ENCODE data around the gene FXYD1. TPM values are rescaled to one million over a fixed set of nuclear protein-coding genes. Genes with fewer than 3 reads are reported as not detected.
A peak's percentile ranks its signal among the peaks of the same experiment; 100 is the strongest.

FXYD1 gene
- total RNA-seq, 2 experiments from 2014 or later: 0.57 to 11.5 TPM

DNA sequence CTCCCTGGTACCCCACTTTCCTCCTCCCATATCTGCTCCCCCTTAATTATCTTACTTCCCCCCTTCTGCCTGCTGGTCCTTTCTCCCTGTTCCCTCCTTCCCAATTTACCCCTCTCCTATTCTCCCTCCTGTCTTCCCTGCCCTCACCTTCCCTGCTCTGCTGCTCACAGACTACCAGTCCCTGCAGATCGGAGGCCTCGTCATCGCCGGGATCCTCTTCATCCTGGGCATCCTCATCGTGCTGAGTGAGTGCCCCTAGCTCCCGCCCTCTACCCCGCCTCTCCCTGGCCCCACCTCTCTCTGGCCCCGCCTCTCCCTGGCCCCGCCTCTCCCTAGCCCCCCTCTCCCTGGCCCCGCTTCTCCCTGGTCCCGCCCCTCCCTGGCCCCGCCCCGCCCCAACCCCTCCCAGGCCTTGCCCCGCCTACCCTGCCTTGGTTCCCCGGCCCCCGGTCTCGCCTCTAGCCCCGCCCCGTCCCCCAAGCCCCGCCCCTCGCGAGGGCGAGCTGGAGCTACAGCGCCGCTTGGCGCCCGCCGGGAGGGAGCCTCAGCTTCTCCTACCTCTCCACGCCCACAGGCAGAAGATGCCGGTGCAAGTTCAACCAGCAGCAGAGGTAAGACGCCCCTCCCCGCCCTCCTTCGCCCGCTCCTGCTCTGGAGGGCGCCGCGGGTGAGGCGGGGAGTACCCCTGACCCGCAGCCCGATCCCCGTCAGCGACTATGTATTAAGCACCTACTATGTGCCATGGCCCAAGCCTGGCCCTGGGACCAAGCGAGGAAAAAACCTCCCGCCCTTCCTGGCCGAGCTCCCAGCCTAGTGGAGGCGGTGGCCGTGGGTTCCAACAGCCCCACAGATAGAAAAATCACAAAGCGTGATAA, 2.6 kb downstream of the FXYD1 start:
- Histone ChIP-seq H3K4me1 (ENCODE audit: insufficient read depth, low read length, poor library complexity, severe bottlenecking) (peaks cover 43% of the 10 kb centered on the region), H2AFZ (ENCODE audit: low read length) (peak overlapping the region; percentile 63; the same call in 1 of the 2 replicates), H3K4me2 (ENCODE audit: low read length) (peak overlapping the region; percentile 95), H3K9me3 (ENCODE audit: low read length) (no peaks in the 10 kb centered on the region), H4K20me1 (ENCODE audit: insufficient read depth, low read length) (no peaks in the 10 kb centered on the region), H3K27ac (ENCODE audit: low read depth, low read length, poor library complexity, severe bottlenecking) (peak overlapping the region; percentile 44), H3K4me3 (ENCODE audit: low read depth, low read length, poor library complexity, severe bottlenecking) (peak overlapping the region; percentile 67), H3K9me2 (ENCODE audit: insufficient read depth, low read length) (no peaks in the 10 kb centered on the region), H3K79me2 (ENCODE audit: insufficient read depth, low read depth, low read length) (no peaks in the 10 kb centered on the region), H3K36me3 (ENCODE audit: insufficient read depth, low read length) (no peaks in the 10 kb centered on the region)
- CTCF ChIA-PET (ENCODE audit: unreplicated experiment): interaction anchor here (0.6 to 1.7 kb wide), 18 partner anchors 13 to 252 kb away, joined by 3 to 14 read pairs (median 4); partner anchors contain the start of genes FXYD5 and HAMP
- POLR2A ChIA-PET: interaction anchor here (0.6 to 3.5 kb wide), 17 partner anchors 13 to 701 kb away, joined by 3 to 25 read pairs (median 5); partner anchors contain the start of genes FXYD5, PSENEN and U2AF1L4
- DNase-seq (ENCODE audit: low spot score): peak; percentile 96
- intact Hi-C loops (cut with micrococcal nuclease; ENCODE audit: unreplicated experiment): loop anchor here (1.0 to 10.0 kb wide), 5 partner anchors 76 to 324 kb away; partner anchors contain the start of gene USF2
- TF ChIP-seq EZH2phosphoT487 (IDR thresholded peaks at IDR 0.05; ENCODE audit: borderline replicate concordance, low read depth, low read length): no peak
- TF ChIP-seq, protein P1, sequence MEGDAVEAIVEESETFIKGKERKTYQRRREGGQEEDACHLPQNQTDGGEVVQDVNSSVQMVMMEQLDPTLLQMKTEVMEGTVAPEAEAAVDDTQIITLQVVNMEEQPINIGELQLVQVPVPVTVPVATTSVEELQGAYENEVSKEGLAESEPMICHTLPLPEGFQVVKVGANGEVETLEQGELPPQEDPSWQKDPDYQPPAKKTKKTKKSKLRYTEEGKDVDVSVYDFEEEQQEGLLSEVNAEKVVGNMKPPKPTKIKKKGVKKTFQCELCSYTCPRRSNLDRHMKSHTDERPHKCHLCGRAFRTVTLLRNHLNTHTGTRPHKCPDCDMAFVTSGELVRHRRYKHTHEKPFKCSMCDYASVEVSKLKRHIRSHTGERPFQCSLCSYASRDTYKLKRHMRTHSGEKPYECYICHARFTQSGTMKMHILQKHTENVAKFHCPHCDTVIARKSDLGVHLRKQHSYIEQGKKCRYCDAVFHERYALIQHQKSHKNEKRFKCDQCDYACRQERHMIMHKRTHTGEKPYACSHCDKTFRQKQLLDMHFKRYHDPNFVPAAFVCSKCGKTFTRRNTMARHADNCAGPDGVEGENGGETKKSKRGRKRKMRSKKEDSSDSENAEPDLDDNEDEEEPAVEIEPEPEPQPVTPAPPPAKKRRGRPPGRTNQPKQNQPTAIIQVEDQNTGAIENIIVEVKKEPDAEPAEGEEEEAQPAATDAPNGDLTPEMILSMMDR (conservative IDR thresholded peaks at IDR 0.05; ENCODE audit: low read length): peak; percentile 70
- no TSS peak for BruUV-seq (replicated peaks)

DNA sequence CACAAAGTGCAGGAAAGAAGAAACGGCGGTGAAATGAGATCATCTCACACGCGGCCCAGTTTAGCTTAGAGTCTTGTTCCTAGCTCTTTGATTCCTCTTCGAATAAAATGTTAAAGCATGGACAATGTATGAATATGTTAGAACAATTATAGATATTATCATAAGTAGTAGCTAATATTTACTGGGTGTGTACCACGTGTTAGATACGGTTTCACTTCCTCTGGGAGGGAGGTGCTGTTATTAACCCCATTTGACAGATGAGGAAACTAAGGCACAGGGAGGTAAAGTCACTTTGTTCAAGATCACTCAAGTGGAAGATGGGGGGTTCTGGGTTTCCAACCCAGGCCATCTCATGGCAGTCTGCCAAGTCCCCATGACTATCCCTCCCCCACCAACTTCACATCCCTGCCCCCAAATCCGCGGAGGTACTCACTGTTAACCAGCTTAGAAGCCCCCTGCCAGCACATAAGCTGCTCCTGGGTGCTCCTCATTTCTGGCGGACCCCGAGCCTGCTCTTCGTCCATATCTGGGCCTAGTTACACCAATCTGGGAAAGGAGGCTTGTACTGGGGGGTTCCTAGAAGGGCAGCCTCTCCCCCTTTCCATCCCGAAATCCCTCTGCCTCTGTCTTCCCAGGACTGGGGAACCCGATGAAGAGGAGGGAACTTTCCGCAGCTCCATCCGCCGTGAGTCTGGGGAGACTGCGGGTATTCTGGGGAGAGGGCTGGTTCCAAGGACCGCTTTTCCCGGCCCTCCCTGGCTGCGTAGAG, 3.4 kb downstream of the FXYD1 start:
- Histone ChIP-seq H2AFZ (ENCODE audit: low read length) (peak overlapping the region; percentile 64), H3K4me3 (ENCODE audit: low read depth, low read length, poor library complexity, severe bottlenecking) (peak overlapping the region; percentile 67), H3K36me3 (ENCODE audit: insufficient read depth, low read length) (no peaks in the 10 kb centered on the region), H3K4me2 (ENCODE audit: low read length) (peak overlapping the region; percentile 95), H3K27ac (ENCODE audit: low read depth, low read length, poor library complexity, severe bottlenecking) (peak overlapping the region; percentile 44), H3K9me3 (ENCODE audit: low read length) (no peaks in the 10 kb centered on the region), H3K4me1 (ENCODE audit: insufficient read depth, low read length, poor library complexity, severe bottlenecking) (peaks cover 43% of the 10 kb centered on the region), H4K20me1 (ENCODE audit: insufficient read depth, low read length) (no peaks in the 10 kb centered on the region), H3K79me2 (ENCODE audit: insufficient read depth, low read depth, low read length) (no peaks in the 10 kb centered on the region), H3K9me2 (ENCODE audit: insufficient read depth, low read length) (no peaks in the 10 kb centered on the region)
- BruUV-seq (replicated peaks): no TSS peak
- POLR2A ChIA-PET: interaction anchor here (0.6 to 3.5 kb wide), 17 partner anchors 12 to 327 kb away, joined by 3 to 25 read pairs (median 4); partner anchors contain the start of gene FXYD5
- intact Hi-C loops (cut with micrococcal nuclease; ENCODE audit: unreplicated experiment): loop anchor here (1.0 to 10.0 kb wide), 5 partner anchors 75 to 323 kb away; partner anchors contain the start of gene USF2
- TF ChIP-seq, protein P1 (conservative IDR thresholded peaks at IDR 0.05; ENCODE audit: low read length): no peak
- TF ChIP-seq EZH2phosphoT487 (IDR thresholded peaks at IDR 0.05; ENCODE audit: borderline replicate concordance, low read depth, low read length): no peak
- CTCF ChIA-PET (ENCODE audit: unreplicated experiment): interaction anchor here (0.5 to 1.7 kb wide), 15 partner anchors 9 to 143 kb away, joined by 3 to 20 read pairs (median 5); partner anchors contain the start of gene FXYD5
- DNase-seq (ENCODE audit: low spot score): peak; percentile 45
